NT2/D1 (cell line): ENCODE data around the gene BDNF.

Source experiments
- DNase-seq: peaks from one replicate; pipeline ENCODE4 v3.0.0-alpha.2; 2011; ENCODE audit warnings: low read depth, low spot score
- H3K27me3 ChIP-seq: 2 replicates; pipeline ENCODE4 v1.6.0; 2011; ENCODE audit warnings: mild to moderate bottlenecking; ENCODE audit not compliant: insufficient read length, insufficient read depth
- H3K36me3 ChIP-seq: 2 replicates; pipeline ENCODE4 v1.6.1; 2011; ENCODE audit warnings: mild to moderate bottlenecking, low read length, mixed read lengths; ENCODE audit not compliant: insufficient read depth, insufficient read length
- H3K4me1 ChIP-seq: 2 replicates; pipeline ENCODE4 v1.5.1; 2011; ENCODE audit not compliant: insufficient read depth, insufficient read length
- H3K4me3 ChIP-seq: 2 replicates; pipeline ENCODE4 v1.5.1; 2011; ENCODE audit warnings: low read depth; ENCODE audit not compliant: insufficient read length
- H3K9ac ChIP-seq: 2 replicates; pipeline ENCODE4 v1.6.0; 2011; ENCODE audit warnings: low read depth; ENCODE audit not compliant: insufficient read length
- H3K9me3 ChIP-seq: 2 replicates; pipeline ENCODE4 v1.5.1; 2011; ENCODE audit warnings: mild to moderate bottlenecking, low read length; ENCODE audit not compliant: insufficient read depth
- SUZ12 ChIP-seq: IDR thresholded peaks from 2 replicates; pipeline ENCODE4 v1.6.1; 2011; ENCODE audit not compliant: insufficient read length, insufficient read depth; ENCODE audit errors: extremely low read depth
- YY1 ChIP-seq: IDR thresholded peaks from 2 replicates; pipeline ENCODE4 v1.6.1; 2011; ENCODE audit not compliant: insufficient read length, insufficient read depth
- ZNF274 ChIP-seq: IDR thresholded peaks from 2 replicates; pipeline ENCODE4 v1.6.1; 2011; ENCODE audit warnings: mild to moderate bottlenecking, low read depth, low read length

Gene BDNF

DNA sequence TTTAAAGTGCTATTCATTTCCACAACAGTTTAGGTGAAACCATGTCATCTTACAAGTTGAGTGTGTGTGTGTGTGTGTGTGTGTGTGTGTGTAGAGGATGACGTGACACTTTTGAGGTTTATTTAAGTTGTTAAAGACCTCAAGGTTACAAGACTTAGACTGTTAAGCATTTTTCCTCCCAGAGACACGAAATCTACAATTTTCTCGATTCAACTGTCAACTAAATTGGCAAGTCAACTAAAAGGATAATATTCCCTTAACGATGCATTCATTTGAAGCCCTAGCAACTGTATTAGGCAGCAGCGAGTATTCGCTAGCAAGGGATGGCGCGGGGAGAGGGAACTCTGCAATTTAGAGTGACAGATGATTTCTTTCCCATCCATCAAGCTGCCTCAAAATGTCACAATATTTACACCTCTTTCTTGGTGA lies 17.6 kb upstream of the BDNF start:
- H3K9me3 ChIP-seq: no peaks in the 10 kb centered on the region
- H3K4me3 ChIP-seq: peak overlapping the region; percentile 42
- no peaks in the 10 kb centered on the region for H3K36me3 ChIP-seq
- H3K27me3 ChIP-seq: peaks cover 35% of the 10 kb centered on the region
- no peak overlapping the region for H3K9ac ChIP-seq
- TF ChIP-seq ZNF274: no peak
- TF ChIP-seq YY1: no peak
- no peaks in the 10 kb centered on the region for H3K4me1 ChIP-seq
- no peak for DNase-seq

- TF ChIP-seq ZNF274 (no peak), YY1 (no peak), SUZ12 (no peak)
- Histone ChIP-seq H3K4me1 (no peaks in the 10 kb centered on the region), H3K36me3 (no peaks in the 10 kb centered on the region), H3K9ac (no peak overlapping the region), H3K4me3 (peak overlapping the region; percentile 42), H3K27me3 (peaks cover 31% of the 10 kb centered on the region), H3K9me3 (no peaks in the 10 kb centered on the region)
- DNase-seq: no peak
Observed at GRCh38 chr11:27717377-27717776, 17.1 kb upstream of the BDNF start.

DNA sequence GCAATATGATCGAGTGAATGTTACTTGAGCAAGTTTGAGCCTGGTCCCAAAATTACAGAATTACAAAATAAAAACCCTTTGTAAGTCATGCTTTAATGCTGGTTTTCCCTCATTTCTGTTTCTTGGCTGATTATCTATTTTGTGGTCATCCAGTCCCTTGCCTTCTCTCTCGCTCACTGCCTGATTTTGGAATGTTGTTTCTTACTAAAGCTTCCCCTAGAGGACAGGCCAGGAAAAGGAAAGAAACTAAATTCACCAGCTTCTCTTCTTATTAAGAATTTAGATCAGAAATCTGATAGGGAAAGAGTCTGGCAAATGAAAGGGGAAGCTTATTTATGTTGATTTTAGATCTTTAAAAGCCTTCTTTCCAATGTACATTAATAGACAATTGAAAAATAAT lies 16.6 kb upstream of the BDNF start:
- no peak for DNase-seq
- H3K27me3 ChIP-seq: peaks cover 25% of the 10 kb centered on the region

DNA sequence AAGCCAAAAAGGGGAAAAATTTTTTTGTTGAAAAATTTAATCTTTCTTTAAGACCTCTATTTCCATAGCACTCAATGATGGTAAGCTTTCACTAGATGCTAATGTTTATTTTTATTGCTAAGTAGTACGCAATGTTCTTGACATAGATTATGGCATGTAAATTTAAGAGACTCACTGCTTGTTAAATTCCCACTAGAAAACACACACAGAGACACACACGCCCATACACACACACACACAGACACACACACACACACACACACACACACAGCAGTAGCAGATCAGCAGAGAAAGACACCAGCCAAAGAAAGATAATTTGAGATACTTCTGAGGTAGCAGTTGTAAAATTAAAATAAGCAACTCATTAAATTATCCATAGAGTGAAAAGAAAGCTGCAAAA lies 16.0 kb upstream of the BDNF start:
- peaks cover 19% of the 10 kb centered on the region for H3K27me3 ChIP-seq
- TF ChIP-seq ZNF274 (no peak), YY1 (no peak), SUZ12 (no peak)
- no peak overlapping the region for H3K9ac ChIP-seq
- H3K9me3 ChIP-seq: no peaks in the 10 kb centered on the region
- DNase-seq: no peak
- no peaks in the 10 kb centered on the region for H3K4me1 ChIP-seq
- no peak overlapping the region for H3K4me3 ChIP-seq
- no peaks in the 10 kb centered on the region for H3K36me3 ChIP-seq

More for the DNA sequence above, 16.6 kb upstream of the BDNF start:
- no peak for TF ChIP-seq YY1
- no peak for TF ChIP-seq SUZ12
- no peak for TF ChIP-seq ZNF274
- H3K9ac ChIP-seq: no peak overlapping the region
- no peaks in the 10 kb centered on the region for H3K9me3 ChIP-seq
- H3K4me1 ChIP-seq: no peaks in the 10 kb centered on the region
- H3K4me3 ChIP-seq: no peak overlapping the region
- no peaks in the 10 kb centered on the region for H3K36me3 ChIP-seq

GRCh38 chr11:27711725-27712124 lies 11.5 kb upstream of the BDNF start:
- no peaks in the 10 kb centered on the region for H3K27me3 ChIP-seq
- no peak for DNase-seq
- no peak overlapping the region for H3K9ac ChIP-seq
- H3K4me3 ChIP-seq: no peak overlapping the region
- H3K9me3 ChIP-seq: no peaks in the 10 kb centered on the region
- H3K36me3 ChIP-seq: no peaks in the 10 kb centered on the region
- no peak for TF ChIP-seq ZNF274
- no peak for TF ChIP-seq YY1
- no peak for TF ChIP-seq SUZ12
- no peaks in the 10 kb centered on the region for H3K4me1 ChIP-seq

- TF ChIP-seq YY1 (no peak), ZNF274 (no peak), SUZ12 (no peak)
- no peak overlapping the region for H3K9ac ChIP-seq
- H3K36me3 ChIP-seq: no peaks in the 10 kb centered on the region
- H3K9me3 ChIP-seq: no peaks in the 10 kb centered on the region
- H3K4me3 ChIP-seq: no peak overlapping the region
- no peak for DNase-seq
- H3K4me1 ChIP-seq: no peaks in the 10 kb centered on the region
- H3K27me3 ChIP-seq: no peaks in the 10 kb centered on the region
Observed at GRCh38 chr11:27710536-27710935, 10.3 kb upstream of the BDNF start.

DNA sequence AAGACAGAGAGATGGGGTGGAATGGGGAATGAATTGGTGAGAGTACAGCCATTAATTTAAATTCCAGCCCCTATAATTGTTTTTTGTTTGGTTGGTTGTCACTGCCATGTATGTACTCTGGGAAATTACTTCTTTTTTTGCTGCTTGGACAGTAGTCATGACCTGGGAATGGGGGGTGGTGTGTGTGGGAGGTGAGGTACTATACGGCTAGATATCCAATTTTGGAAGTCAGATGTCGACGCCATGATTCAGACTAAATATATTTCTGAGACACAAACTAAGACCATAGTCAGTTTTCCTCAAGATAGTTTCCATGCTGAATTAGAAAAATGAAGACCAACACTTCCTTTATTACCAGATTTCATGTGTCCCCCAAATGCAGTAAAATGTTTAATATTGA lies 7.4 kb upstream of the BDNF start:
- Histone ChIP-seq H3K4me1 (no peaks in the 10 kb centered on the region), H3K27me3 (peaks cover 9% of the 10 kb centered on the region), H3K9me3 (no peaks in the 10 kb centered on the region), H3K4me3 (no peak overlapping the region), H3K36me3 (no peaks in the 10 kb centered on the region), H3K9ac (no peak overlapping the region)
- TF ChIP-seq ZNF274: no peak
- no peak for TF ChIP-seq YY1
- no peak for TF ChIP-seq SUZ12
- DNase-seq: no peak
